ENCODE results near the gene LRBA.
A peak's percentile ranks its signal among the peaks of the same experiment; 100 is the strongest.
"Not testable (repeated sequence)": the region's sequence is repeated elsewhere in the genome, so short reads cannot be mapped to it uniquely, and the experiment has no call there.

The LRBA gene

GRCh38 chr4:150750824-150751223 is 264.3 kb downstream of the LRBA start:
- no peaks in the 10 kb centered on the region for H3K27me3 ChIP-seq (replicated peaks in 2 of 5; ENCODE audit: control insufficient read depth in 4 of 5, insufficient read depth in 5 of 5, low read length in 4 of 5)
- POLR2A ChIA-PET: interaction anchor here (0.6 kb wide), 1 partner anchor 40 kb away, joined by 3 read pairs; no protein-coding TSS in a partner anchor
- H3K9me3 ChIP-seq (ENCODE audit: control extremely low read depth in 1 of 5, control insufficient read depth in 4 of 5, insufficient read depth in 2 of 5, low read depth in 1 of 5, low read length in 4 of 5): no peaks in the 10 kb centered on the region
- no peak for DNase-seq
- peaks cover 0 to 17% (median 3%) of the 10 kb centered on the region in 4 experiments for H3K36me3 ChIP-seq (ENCODE audit: control insufficient read depth in 4 of 4, insufficient read depth in 4 of 4, low read length in 3 of 4)
- H3K27ac ChIP-seq (ENCODE audit: insufficient read depth in 1 of 2, low read depth in 1 of 2, low read length in 2 of 2, poor library complexity in 1 of 2, severe bottlenecking in 2 of 2): no peak overlapping the region
- H3K4me3 ChIP-seq (ENCODE audit: control insufficient read depth in 1 of 7, extremely low read depth in 1 of 7, insufficient read depth in 4 of 7, low read depth in 2 of 7, low read length in 6 of 7): no peak overlapping the region
- H3K4me1 ChIP-seq (ENCODE audit: control extremely low read depth in 1 of 4, control insufficient read depth in 4 of 4, insufficient read depth in 4 of 4, low read length in 3 of 4): no peaks in the 10 kb centered on the region
- CTCF ChIA-PET: no interaction called here

GRCh38 chr4:150746156-150746555 is 268.9 kb downstream of the LRBA start:
- Histone ChIP-seq H3K4me1 (ENCODE audit: control extremely low read depth in 1 of 4, control insufficient read depth in 4 of 4, insufficient read depth in 4 of 4, low read length in 3 of 4) (no peaks in the 10 kb centered on the region), H3K9me3 (ENCODE audit: control extremely low read depth in 1 of 5, control insufficient read depth in 4 of 5, insufficient read depth in 2 of 5, low read depth in 1 of 5, low read length in 4 of 5) (peaks cover 0 to under 1% (median 0%) of the 10 kb centered on the region in 5 experiments), H3K27ac (ENCODE audit: insufficient read depth in 1 of 2, low read depth in 1 of 2, low read length in 2 of 2, poor library complexity in 1 of 2, severe bottlenecking in 2 of 2) (no peak overlapping the region), H3K4me3 (ENCODE audit: control insufficient read depth in 1 of 7, extremely low read depth in 1 of 7, insufficient read depth in 4 of 7, low read depth in 2 of 7, low read length in 6 of 7) (no peak overlapping the region), H3K27me3 (replicated peaks in 2 of 5; ENCODE audit: control insufficient read depth in 4 of 5, insufficient read depth in 5 of 5, low read length in 4 of 5) (no peaks in the 10 kb centered on the region), H3K36me3 (ENCODE audit: control insufficient read depth in 4 of 4, insufficient read depth in 4 of 4, low read length in 3 of 4) (peaks cover 0 to 18% (median 5%) of the 10 kb centered on the region in 4 experiments)
- DNase-seq: no peak
- ChIA-PET POLR2A (interaction anchor here (0.6 kb wide), 1 partner anchor 314 kb away, joined by 5 read pairs; no protein-coding TSS in a partner anchor), CTCF (interaction anchor here (1.3 kb wide), 1 partner anchor 10 kb away, joined by 3 read pairs; no protein-coding TSS in a partner anchor)
- 100% methylated on average over 2 of the region's 4 CpGs for WGBS (ENCODE audit: insufficient coverage)

- H3K9me3 ChIP-seq (ENCODE audit: control extremely low read depth in 1 of 5, control insufficient read depth in 4 of 5, insufficient read depth in 2 of 5, low read depth in 1 of 5, low read length in 4 of 5): peaks cover 0 to 8% (median 0%) of the 10 kb centered on the region in 5 experiments
- no peak overlapping the region for H3K4me3 ChIP-seq (ENCODE audit: control insufficient read depth in 1 of 7, extremely low read depth in 1 of 7, insufficient read depth in 4 of 7, low read depth in 2 of 7, low read length in 6 of 7)
- H3K4me1 ChIP-seq (ENCODE audit: control extremely low read depth in 1 of 4, control insufficient read depth in 4 of 4, insufficient read depth in 4 of 4, low read length in 3 of 4): no peaks in the 10 kb centered on the region
- no peaks in the 10 kb centered on the region for H3K27me3 ChIP-seq (replicated peaks in 2 of 5; ENCODE audit: control insufficient read depth in 4 of 5, insufficient read depth in 5 of 5, low read length in 4 of 5)
- CTCF ChIA-PET: interaction anchor here (1.0 to 1.3 kb wide), 2 partner anchors 9 to 10 kb away, joined by 3 read pairs; no protein-coding TSS in a partner anchor
- H3K36me3 ChIP-seq (ENCODE audit: control insufficient read depth in 4 of 4, insufficient read depth in 4 of 4, low read length in 3 of 4): peaks cover 0 to 28% (median 5%) of the 10 kb centered on the region in 4 experiments
- H3K27ac ChIP-seq (ENCODE audit: insufficient read depth in 1 of 2, low read depth in 1 of 2, low read length in 2 of 2, poor library complexity in 1 of 2, severe bottlenecking in 2 of 2): no peak overlapping the region
- no peak for DNase-seq
- WGBS (ENCODE audit: insufficient coverage): 100% methylated on average over 1 of the region's 2 CpGs
- POLR2A ChIA-PET: no interaction called here
Observed at GRCh38 chr4:150744570-150744969, 270.5 kb downstream of the LRBA start.

- WGBS (ENCODE audit: insufficient coverage): no CpG with 5 or more reads among the region's 2 CpGs
- H3K4me3 ChIP-seq (ENCODE audit: control insufficient read depth in 1 of 7, extremely low read depth in 1 of 7, insufficient read depth in 4 of 7, low read depth in 2 of 7, low read length in 6 of 7): no peak overlapping the region
- CTCF ChIA-PET: interaction anchor here (1.0 kb wide), 1 partner anchor 9 kb away, joined by 3 read pairs; no protein-coding TSS in a partner anchor
- POLR2A ChIA-PET: no interaction called here
- peaks cover 0 to 28% (median 4%) of the 10 kb centered on the region in 4 experiments for H3K36me3 ChIP-seq (ENCODE audit: control insufficient read depth in 4 of 4, insufficient read depth in 4 of 4, low read length in 3 of 4)
- H3K4me1 ChIP-seq (ENCODE audit: control extremely low read depth in 1 of 4, control insufficient read depth in 4 of 4, insufficient read depth in 4 of 4, low read length in 3 of 4): no peaks in the 10 kb centered on the region
- H3K27me3 ChIP-seq (replicated peaks in 2 of 5; ENCODE audit: control insufficient read depth in 4 of 5, insufficient read depth in 5 of 5, low read length in 4 of 5): no peaks in the 10 kb centered on the region
- peak overlapping the region in 1 of 2 experiments; percentile 23 for H3K27ac ChIP-seq (ENCODE audit: insufficient read depth in 1 of 2, low read depth in 1 of 2, low read length in 2 of 2, poor library complexity in 1 of 2, severe bottlenecking in 2 of 2)
- peaks cover 0 to 8% (median 0%) of the 10 kb centered on the region in 5 experiments for H3K9me3 ChIP-seq (ENCODE audit: control extremely low read depth in 1 of 5, control insufficient read depth in 4 of 5, insufficient read depth in 2 of 5, low read depth in 1 of 5, low read length in 4 of 5)
- no peak for DNase-seq
Observed at GRCh38 chr4:150743564-150744342, 271.3 kb downstream of the LRBA start.

GRCh38 chr4:150742930-150743329 is 272.2 kb downstream of the LRBA start:
- peaks cover 0 to 28% (median 2%) of the 10 kb centered on the region in 4 experiments for H3K36me3 ChIP-seq (ENCODE audit: control insufficient read depth in 4 of 4, insufficient read depth in 4 of 4, low read length in 3 of 4)
- H3K27me3 ChIP-seq (replicated peaks in 2 of 5; ENCODE audit: control insufficient read depth in 4 of 5, insufficient read depth in 5 of 5, low read length in 4 of 5); H3K27ac ChIP-seq (ENCODE audit: insufficient read depth in 1 of 2, low read depth in 1 of 2, low read length in 2 of 2, poor library complexity in 1 of 2, severe bottlenecking in 2 of 2); H3K4me1 ChIP-seq (ENCODE audit: control extremely low read depth in 1 of 4, control insufficient read depth in 4 of 4, insufficient read depth in 4 of 4, low read length in 3 of 4); H3K9me3 ChIP-seq (ENCODE audit: control extremely low read depth in 1 of 5, control insufficient read depth in 4 of 5, insufficient read depth in 2 of 5, low read depth in 1 of 5, low read length in 4 of 5); H3K4me3 ChIP-seq (ENCODE audit: control insufficient read depth in 1 of 7, extremely low read depth in 1 of 7, insufficient read depth in 4 of 7, low read depth in 2 of 7, low read length in 6 of 7); CTCF ChIA-PET; POLR2A ChIA-PET; DNase-seq: not testable (repeated sequence)
- no CpG with 5 or more reads among the region's 6 CpGs for WGBS (ENCODE audit: insufficient coverage)

- POLR2A ChIA-PET: no interaction called here
- CTCF ChIA-PET: interaction anchor here (0.6 to 1.2 kb wide), 2 partner anchors 12 to 14 kb away, joined by 3 to 4 read pairs; no protein-coding TSS in a partner anchor
- Histone ChIP-seq H3K27me3 (replicated peaks in 2 of 5; ENCODE audit: control insufficient read depth in 4 of 5, insufficient read depth in 5 of 5, low read length in 4 of 5) (no peaks in the 10 kb centered on the region), H3K4me1 (ENCODE audit: control extremely low read depth in 1 of 4, control insufficient read depth in 4 of 4, insufficient read depth in 4 of 4, low read length in 3 of 4) (no peaks in the 10 kb centered on the region), H3K9me3 (ENCODE audit: control extremely low read depth in 1 of 5, control insufficient read depth in 4 of 5, insufficient read depth in 2 of 5, low read depth in 1 of 5, low read length in 4 of 5) (peaks cover 0 to 8% (median 0%) of the 10 kb centered on the region in 5 experiments), H3K27ac (ENCODE audit: insufficient read depth in 1 of 2, low read depth in 1 of 2, low read length in 2 of 2, poor library complexity in 1 of 2, severe bottlenecking in 2 of 2) (no peak overlapping the region), H3K36me3 (ENCODE audit: control insufficient read depth in 4 of 4, insufficient read depth in 4 of 4, low read length in 3 of 4) (peaks cover 4 to 23% (median 6%) of the 10 kb centered on the region in 4 experiments), H3K4me3 (ENCODE audit: control insufficient read depth in 1 of 7, extremely low read depth in 1 of 7, insufficient read depth in 4 of 7, low read depth in 2 of 7, low read length in 6 of 7) (no peak overlapping the region)
- WGBS (ENCODE audit: insufficient coverage): 100% methylated on average over 2 of the region's 3 CpGs
- no peak for DNase-seq
Observed at GRCh38 chr4:150739591-150739990, 275.5 kb downstream of the LRBA start.

GRCh38 chr4:150725957-150726523 is 289.0 kb downstream of the LRBA start:
- Histone ChIP-seq H3K27ac (ENCODE audit: insufficient read depth in 1 of 2, low read depth in 1 of 2, low read length in 2 of 2, poor library complexity in 1 of 2, severe bottlenecking in 2 of 2) (no peak overlapping the region), H3K4me3 (ENCODE audit: control insufficient read depth in 1 of 7, extremely low read depth in 1 of 7, insufficient read depth in 4 of 7, low read depth in 2 of 7, low read length in 6 of 7) (no peak overlapping the region), H3K27me3 (replicated peaks in 2 of 5; ENCODE audit: control insufficient read depth in 4 of 5, insufficient read depth in 5 of 5, low read length in 4 of 5) (no peaks in the 10 kb centered on the region), H3K36me3 (ENCODE audit: control insufficient read depth in 4 of 4, insufficient read depth in 4 of 4, low read length in 3 of 4) (peaks cover 4 to 72% (median 21%) of the 10 kb centered on the region in 4 experiments), H3K9me3 (ENCODE audit: control extremely low read depth in 1 of 5, control insufficient read depth in 4 of 5, insufficient read depth in 2 of 5, low read depth in 1 of 5, low read length in 4 of 5) (peaks cover 0 to 24% (median 6%) of the 10 kb centered on the region in 5 experiments), H3K4me1 (ENCODE audit: control extremely low read depth in 1 of 4, control insufficient read depth in 4 of 4, insufficient read depth in 4 of 4, low read length in 3 of 4) (peaks cover 0 to 12% (median 6%) of the 10 kb centered on the region in 4 experiments)
- DNase-seq: peak in 2 of 3 donors; percentile 4 to 15
- ChIA-PET CTCF (interaction anchor here (1.5 to 1.6 kb wide), 2 partner anchors 10 to 13 kb away, joined by 3 to 4 read pairs; no protein-coding TSS in a partner anchor), POLR2A (no interaction called here)
- 100% methylated on average over 2 of the region's 4 CpGs for WGBS (ENCODE audit: insufficient coverage)

Data from common myeloid progenitor, CD34-positive (primary cell).